ENCODE data around the gene DLGAP1.
A peak's percentile ranks its signal among the peaks of the same experiment; 100 is the strongest.

The DLGAP1 gene

DNA sequence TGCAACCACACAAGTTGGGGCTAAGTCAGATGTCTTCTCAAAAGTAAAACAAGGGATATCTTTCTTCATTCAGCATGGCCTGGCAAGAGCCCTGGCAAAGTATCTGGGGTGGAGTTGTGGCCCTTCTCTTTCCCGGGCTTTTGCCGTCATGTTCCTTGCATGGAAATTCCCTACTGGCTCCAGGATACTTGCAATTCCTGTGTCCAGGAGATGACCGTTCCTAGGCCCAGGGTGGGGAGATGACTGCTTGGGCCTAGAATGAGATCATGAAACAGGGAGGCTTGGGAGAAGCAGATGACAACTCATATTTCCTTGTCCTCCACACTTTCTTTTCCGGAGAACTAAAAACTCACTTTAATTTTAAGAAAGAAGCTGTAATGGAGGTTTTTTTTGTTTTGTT is 944.2 kb downstream of the DLGAP1 start:
- no peak for DNase-seq

DNA sequence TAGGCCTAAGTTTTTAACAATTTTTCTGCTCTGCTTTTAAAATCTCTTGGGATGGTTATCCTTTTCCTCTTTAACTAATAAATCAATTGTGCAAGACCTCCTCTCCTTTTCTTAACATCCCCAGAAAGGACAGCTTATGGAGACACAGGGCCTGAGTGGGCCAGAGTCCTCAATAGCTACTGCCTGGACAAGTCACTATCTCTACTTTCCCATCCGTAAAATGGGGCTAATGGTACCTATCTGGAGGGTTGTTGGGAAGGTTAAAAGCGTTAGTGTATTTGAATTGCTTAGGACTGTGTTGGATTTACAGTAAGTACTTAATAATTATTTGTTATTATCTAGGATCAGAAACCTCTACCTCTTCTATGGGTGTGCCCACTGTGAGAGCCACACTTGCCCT is 945.1 kb downstream of the DLGAP1 start:
- no peak for DNase-seq

DNA sequence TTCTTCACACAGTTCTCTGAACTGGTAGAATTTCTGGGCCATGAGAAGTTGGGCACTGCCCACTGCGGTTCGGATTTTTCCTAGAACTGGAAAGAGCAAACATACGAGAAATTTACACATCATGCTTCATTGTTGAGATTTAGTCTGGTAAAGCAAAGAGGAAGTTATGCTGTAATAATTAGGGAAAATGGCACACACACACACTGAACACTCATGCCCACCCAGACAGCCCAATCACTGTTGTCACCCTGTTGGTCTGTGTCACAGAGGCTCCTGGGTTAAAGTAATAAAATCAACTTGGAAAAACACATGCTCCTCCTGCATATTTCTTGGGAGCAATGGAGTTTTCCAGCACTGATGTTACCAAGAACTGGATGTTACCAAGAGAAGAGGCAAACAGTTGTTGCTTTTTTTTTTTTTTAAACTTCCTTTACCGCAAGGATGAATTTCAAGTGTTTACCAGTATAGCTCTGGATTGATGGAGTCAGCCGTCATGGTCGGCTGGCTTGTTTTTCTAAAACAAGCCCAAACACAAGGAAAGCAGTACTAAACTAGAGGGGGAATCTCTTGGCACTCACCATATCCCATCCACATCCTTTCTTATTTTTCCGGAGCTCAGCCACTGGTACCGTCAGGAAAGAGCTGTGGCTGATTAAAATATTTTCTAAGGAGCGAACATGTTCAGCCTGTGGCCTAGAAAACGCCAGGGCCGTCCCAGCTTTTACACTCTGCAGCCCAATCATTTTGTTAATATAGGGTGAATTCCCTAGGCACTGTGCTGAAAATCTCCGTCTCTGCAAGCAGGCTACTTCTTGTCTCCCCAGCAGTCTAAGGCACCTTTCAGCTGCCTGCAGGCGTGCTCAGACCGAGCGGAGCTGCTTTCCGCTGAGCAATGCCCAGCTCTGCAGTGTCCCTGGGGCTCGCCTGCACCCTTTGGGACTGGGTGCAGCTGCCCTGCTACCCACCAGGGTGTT is 946.2 kb downstream of the DLGAP1 start:
- peak; percentile 19 for DNase-seq

DNA sequence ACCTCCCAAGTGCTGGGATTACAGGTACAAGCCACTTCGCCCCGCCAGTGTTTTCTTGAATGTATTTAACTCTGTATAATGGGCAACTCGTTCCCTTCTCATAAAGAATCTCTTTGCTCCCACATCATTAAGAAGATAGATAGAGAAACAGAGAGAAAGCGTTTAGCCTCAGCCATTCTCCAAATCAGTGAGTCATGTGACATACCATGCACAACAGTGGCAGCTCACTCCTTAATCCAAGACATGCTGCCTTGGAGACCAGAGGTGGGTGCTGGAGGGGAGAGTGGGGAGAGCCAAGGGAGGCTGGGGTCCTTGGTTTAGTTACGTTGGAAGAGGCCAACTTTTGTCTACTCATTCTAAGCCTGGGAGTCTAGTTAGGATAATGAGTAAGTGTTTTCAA is 950.5 kb downstream of the DLGAP1 start:
- no peak for DNase-seq

DNA sequence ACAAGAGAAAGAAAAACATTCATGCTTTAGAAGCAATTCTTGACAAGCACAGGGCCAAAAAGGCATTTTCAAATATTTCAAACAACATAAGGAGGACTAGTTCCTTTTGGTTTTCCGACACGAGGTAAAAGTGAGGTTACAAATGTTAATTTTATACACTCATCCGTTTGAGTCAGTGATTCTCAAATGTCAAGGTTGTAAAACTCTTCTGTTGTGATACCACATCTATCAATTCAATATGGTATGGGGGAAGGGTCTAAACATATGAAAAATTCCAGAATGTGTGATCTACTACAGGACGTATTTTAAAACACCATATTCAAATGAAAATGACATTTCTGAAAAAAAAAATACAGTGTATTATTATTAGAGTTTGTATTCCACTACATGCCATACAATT is 952.5 kb downstream of the DLGAP1 start:
- no peak for DNase-seq

DNA sequence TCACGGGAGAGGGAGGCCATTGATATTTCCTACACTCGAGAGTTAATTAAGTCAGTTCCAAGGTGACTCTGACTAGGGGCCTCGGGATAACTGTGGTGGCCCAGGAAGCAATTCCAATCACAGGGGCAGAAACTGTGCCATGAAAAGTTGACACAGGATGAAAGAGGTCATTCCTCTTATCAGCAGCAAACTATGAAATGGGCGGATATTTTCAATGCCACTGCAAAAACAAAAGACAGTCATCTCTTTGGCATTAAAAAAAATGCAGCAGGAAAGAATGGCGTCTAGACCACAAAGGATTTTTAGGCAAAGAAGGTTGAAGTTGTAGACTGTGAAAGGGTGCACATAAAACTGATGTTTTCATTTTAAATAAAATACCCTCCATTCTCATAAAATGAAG is 955.1 kb downstream of the DLGAP1 start:
- no peak for DNase-seq

DNA sequence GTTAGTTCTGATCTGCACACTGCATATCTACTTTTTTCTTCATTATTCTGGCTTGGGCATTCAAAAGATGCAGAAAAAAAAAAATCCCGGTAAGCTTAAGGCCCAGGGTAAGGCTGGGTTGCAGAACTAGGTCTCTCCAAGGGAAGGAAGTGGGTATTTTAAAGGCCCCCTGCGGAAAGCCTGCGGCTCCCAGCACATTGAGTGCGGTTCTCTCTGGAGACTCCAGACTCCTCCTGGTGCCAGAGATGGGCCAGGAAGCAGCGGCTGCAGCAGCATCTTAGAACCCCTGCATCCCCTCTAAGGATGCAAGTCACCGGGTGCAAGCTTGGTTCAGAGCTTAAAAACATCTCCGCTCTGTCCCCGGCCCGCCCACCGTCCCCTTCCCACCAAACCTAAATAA is 955.6 kb downstream of the DLGAP1 start:
- no peak for DNase-seq

DNA sequence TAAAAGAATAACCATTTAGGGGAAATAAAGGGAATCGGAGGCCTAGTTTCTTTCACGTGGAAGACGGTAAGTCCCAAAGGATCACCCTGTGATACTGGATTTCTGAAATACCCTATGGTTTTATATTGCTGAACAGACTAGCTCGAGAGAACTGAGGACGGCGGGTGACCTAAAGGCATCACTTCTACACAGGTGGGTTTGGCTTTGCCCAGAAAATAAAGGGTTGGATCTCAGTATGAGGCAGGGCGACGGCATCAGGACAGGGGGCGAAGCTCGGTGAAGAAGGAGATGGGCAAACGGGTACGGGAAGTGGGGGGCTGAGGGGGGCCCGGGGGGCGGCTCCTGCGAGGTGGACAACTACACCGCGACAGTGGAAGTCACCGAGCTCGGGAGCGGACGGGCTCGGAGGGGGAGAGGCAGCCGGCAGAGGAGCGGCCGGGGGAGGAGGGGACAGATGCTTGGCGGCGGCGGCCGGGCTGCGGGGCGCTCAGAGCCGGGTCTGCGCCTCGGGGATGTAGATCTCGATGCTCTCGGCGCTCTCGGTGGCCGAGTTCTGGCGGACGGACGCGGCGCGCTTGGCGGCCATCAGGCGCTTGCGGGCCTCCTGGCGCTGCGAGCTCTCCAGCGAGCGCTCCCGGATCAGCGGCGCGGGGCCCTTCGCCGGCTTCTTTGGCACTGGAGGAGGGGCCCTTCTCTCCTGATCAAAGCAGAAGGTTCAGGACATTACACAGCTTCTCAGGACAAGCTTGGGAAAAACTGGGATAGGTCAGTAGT is 956.2 kb downstream of the DLGAP1 start:
- DNase-seq: no peak

DNA sequence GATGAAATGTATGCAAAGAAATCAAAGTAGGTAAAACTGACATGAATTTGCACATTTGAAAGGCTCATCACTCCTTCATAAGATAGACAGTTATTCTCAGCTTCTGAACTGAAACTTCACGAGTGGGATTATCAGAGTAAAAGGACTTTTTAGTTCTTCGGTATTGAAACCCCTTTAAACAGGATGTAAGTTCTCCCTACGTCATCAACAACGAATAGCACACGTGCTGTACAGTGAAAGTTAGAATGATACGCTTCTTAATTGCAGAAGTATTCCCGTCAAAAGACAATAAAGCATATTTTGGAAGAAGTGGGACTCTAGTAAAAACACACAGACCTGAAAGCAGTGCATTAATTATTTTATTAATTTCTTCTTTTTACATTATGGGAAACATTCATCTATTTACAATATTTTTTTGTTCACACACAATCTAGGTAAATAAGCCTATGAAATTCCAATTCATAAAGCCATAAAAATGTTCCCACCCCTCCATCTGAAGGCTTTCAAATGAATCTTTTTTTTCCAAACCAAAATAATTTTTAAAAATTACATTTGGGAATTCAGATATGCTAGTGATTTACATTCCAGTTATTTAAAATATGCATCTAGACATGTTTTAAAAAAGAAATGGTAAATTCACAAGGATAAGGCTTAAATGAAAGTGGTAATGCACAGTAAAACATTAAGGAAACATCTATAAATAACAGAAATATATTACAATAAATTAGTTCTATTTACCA is 959.2 kb downstream of the DLGAP1 start:
- DNase-seq: no peak

DNA sequence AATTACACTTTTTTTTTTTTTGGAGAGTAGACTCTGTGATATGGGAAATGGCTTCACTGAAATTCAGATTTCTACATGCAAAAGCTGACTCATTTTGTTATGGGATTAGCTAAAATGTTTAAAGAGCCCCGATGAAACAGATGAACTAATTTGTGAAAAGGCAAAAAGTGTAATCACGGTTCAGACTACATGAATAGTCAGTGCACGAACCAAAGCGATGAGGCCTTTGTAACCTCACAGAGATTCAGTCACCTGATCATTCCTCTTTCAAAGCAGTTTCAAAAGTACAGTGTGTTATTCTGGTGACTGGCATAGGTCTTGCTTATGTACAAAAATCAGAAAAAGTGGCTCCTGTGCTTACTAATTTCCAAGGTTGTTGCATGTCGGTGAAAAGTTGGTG is 960.5 kb downstream of the DLGAP1 start:
- DNase-seq: no peak

DNA sequence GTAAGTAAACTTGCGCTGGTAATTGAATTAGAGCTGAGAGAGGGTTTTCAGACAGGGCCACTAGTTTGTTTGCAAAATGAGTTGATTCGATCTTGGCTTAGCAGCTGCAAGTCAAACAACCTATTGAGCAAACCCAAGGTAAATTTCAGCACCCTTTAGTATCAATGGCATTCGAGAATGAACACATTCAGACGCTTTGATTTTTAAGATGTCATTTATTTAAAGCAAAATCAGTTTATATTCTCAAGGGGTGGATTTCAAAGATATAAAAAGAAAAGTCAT is 960.9 kb downstream of the DLGAP1 start:
- no peak for DNase-seq

DNA sequence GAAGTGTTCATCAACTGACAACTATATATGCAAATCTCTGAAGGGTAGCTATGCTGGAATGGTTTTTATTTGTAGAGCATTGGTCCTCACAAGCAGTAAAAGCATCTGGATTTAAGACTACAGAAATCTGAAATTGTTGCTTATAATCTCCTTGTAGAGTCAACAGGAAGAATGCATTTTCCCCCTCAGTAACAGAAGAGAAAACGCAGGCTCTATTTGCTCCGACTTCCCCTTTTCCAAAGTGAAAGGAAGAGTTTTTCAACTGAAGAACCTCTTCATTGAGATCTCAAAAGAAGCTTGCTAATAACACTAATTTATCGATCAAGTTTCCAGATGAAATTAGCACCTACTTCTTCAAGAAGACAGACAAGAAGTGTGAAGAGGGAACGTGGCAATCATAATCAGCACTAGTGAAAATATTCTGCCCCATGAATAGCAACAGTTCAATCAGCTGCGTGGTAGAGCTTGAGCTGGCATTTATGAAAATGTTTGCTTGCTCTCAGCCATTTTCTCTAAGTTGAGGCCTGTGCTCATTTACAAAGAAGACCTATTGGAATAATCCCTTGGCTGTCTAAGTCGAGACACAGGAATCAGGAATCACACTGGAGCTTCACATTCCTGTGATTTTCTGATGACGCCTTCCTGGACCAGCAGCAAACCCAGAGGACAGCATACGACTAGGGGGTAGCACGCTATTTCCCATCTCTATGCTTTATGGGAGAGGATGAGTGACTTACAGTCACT is 961.4 kb downstream of the DLGAP1 start:
- DNase-seq: no peak

DNA sequence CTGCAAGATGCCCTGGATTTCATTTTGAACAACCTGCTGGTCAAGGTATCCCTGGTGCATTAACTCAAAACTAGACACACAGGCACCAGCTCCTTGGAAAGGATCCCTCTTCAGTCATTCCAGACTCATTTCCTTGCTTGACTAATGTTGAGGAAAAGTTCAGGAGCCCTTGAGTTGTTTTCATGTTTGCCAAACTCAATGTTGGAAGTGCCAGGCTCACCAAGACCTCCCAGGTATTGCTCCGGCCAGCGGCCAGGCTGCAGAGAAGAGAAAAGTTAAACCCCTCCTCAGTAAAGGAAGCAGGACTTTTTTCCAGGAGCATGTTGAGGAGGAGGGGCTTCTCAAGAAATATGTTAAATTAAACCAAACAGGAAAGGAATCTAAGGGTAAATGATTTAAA is 962.4 kb downstream of the DLGAP1 start:
- no peak for DNase-seq

DNA sequence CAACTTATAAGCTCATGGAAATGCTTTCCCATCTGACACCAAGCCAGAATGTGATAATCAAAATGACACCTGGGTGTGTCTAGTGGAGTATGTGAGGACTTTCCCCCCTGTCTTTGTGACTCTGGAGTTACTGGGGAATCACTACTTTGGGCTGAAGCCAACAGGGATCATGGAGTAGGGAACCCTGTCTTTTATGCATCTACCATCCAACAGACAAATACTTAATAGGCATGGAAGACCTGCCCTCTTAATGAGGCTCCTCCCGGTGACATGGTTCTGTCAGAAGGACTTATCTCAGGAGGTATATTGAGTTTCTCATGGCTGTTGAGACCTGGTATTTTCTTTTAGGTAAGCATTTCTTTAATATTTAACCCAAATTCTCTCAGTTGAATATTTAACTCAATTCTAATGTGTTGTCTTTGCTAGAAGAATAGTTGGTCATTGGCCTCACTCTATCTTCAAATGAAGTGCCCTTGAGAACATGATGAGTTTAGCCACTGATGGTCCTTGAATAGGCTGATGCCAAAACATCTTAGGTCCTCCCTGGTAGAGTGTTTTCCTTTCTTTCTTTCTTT is 963.0 kb downstream of the DLGAP1 start:
- no peak for DNase-seq

DNA sequence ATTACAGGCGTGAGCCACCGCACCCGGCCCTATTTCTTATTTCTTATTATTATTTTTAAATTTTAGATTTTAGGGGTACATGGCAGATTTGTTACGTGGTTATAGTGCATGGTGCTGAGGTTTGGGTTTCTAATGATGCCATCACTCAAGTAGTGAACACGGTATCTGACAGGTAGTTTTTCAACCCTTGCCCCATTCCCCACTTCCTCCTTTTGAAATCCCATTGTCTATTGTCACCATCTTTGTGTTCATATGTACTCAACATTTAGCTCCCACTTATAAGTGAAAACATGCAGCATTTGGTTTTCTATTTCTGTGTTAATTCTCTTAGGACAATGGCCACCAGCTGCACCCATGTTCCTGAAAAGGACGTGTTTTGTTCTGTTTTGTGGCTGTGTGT is 965.6 kb downstream of the DLGAP1 start:
- DNase-seq: no peak

DNA sequence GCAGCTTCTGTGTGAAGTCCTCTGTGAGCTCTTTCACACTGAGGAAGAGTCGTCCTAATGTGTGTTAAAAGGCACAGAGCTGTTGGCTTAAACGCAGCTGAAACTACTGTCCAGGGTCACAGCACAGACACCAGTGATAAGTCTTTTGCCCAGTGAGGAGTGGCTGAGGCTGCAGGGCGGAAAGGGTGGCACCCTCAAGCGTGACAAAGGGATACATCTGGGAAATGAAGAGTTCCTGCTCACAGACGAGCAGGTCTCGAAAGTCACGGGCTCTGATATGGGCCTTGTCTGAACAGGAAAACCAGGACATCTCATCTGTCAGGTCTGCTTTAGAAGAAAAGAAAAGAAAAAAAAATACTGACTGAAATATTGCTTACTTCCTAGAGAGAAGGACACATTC is 968.6 kb downstream of the DLGAP1 start:
- DNase-seq: no peak

DNA sequence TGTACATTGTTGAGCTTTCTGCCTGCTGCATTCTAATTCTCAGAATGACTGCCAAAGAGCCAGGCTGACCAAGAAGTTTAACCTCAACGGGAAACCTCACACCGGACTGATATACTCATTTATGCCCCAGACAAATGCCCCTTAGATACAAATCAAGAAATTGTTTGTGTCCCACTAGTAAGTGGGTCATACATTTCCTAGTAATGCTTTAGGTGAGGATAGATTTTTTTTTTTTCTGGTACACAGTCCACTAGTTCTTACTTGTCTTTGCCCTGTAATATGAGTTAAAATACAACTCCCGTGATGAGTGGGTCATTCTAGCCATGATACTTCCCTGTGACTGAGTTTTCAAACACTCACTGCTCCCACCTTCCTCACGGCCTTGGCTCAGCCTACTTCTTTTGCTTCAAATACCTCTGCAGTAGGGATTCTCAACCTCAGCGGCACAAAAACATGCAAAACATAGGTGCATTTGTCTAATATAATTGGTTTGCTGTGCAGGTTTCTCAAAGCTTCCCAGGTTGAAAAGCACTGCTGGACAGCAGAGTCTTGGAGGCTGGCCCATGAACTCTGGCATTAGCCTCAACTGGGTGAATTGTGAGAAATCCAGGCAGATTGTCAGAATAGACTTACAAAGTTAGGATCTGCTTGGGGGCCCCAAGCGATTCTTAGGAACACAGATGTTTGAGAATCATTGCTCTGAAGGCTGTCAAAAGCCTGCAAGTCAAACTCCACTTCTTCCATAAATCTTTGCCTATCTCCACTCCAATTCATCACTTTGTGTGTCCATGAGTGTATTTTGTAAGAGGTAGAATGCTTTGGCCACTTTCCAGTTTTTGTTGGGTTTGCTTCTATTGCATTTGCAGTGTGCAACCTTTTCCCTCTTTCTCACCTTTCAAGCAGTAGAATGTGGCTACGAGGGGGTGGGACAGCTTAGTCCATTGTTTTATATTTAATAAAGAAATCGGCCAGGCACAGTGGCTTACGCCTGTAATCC is 969.7 kb downstream of the DLGAP1 start:
- no peak for DNase-seq

DNA sequence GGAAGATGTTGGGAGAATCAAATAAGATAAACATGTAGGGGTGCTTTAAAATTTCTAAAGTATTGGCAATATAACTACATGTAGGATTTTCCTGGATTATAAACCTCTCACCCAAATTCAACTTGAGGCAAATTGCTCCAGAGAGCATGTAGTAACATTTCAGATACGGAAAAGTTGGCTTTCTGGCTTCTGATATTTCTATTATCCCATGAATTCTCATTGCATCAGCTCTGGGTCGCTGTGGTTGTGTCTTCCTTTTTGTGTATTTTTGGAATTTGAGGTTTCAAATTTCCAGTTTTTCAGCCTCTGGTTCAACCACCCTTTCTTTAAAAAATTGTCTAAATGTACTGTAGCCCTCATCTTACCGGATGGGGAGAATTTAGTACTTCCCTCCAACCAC is 972.8 kb downstream of the DLGAP1 start:
- no peak for DNase-seq

DNA sequence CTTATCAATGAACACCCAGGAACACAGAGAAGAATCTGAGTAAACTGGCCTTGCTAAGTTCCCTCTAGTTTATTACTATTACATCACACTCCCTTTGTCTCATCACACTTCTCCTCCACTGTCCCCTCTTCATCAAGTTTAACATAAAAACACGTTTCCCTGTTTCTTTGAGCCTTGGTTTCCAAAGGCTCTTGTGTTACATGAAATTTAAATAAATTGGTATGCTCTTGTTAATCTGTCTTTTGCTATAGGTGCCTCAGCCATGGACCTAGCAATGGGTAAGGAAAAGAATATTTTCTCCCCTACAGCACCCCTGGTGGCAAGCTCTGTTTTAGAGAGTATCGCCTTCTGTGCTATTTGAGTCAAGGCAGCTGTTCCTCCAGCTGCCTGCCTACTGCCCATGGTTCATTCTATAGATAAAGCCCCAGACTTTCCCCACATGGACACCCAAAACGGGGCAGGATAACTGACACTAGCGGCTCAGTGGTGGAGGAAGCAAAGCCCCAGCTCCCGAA is 973.4 kb downstream of the DLGAP1 start:
- peak; percentile 30 for DNase-seq

DNA sequence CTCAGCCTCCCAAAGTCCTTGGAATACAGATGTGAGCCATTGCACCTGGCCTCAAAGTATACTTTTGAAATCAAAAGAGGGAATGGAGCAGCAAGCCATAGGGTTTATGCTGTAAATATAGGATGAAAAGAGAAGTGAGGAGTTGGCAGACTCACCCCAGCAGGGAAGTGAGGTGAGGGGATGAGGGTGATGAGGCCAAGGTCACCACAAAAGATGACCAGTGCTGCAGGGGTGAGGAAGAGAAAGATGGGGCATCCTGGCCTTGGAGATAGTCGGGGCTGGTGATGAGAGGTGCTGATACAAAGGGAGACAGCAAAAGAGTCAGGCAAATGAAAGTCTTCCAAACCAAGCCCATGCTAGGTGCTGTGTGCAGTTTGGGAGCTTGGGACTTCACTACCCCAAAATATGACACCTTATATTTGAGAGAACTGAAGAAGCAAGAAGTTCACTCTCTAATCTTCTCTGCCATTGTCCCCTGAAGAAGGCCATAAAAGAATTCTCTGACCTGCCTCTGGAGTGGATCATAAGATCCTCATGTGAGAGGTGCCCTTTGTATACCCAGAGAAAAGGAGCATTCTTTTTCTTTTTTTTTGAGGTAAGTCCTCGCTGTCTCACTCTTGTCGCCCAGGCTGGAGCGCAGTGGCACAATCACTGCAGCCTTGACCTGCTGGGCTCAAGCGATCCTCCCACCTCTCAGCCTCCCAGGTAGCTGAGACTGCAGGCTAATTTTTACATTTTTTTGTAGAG is 974.1 kb downstream of the DLGAP1 start:
- no peak for DNase-seq

All from NCI-H510A (cell line).